Activated T-cell treated with anti-CD3 and anti-CD28 coated beads, Interleukin-2, amount 50 U/mL, for 72 hours (primary cell): ENCODE results near the gene TBC1D21. TPM values are rescaled to one million over a fixed set of nuclear protein-coding genes. Genes with fewer than 3 reads are reported as not detected.

Experiments used
- ATAC-seq, 2 donors: fragments of 150-1000 bp; cut with Tn5 transposase; replicated peaks in 1 of 2; 2 replicates each; pipeline ENCODE4 v1.10.0; 2021; ENCODE audit warnings: moderate library complexity in 2 of 2, mild to moderate bottlenecking in 1 of 2
- DNase-seq, 2 donors: peaks; one replicate each; pipeline ENCODE4 v3.0.0; 2021 to 2022; ENCODE audit warnings: mixed read lengths in 1 of 2
- H3K27ac Mint-ChIP-seq: one replicate; pipeline ENCODE4 v1.8.0; 2022; ENCODE audit warnings: mild to moderate bottlenecking, moderate library complexity, mixed read lengths
- H3K27me3 Mint-ChIP-seq: one replicate; pipeline ENCODE4 v1.8.0; 2022; ENCODE audit warnings: low read depth, mixed read lengths
- H3K36me3 Mint-ChIP-seq, 2 donors: one replicate each; pipeline ENCODE4 v1.8.0; 2022; ENCODE audit warnings: mixed read lengths in 2 of 2, mild to moderate bottlenecking in 1 of 2; ENCODE audit not compliant: insufficient read depth in 2 of 2
- H3K4me1 Mint-ChIP-seq: one replicate; pipeline ENCODE4 v1.8.0; 2022; ENCODE audit warnings: low read depth, mixed read lengths
- H3K4me3 Mint-ChIP-seq, 2 donors: one replicate each; pipeline ENCODE4 v1.8.0; 2022; ENCODE audit warnings: mild to moderate bottlenecking in 2 of 2, mixed read lengths in 2 of 2, moderate library complexity in 2 of 2
- H3K9me3 Mint-ChIP-seq, 2 donors: one replicate each; pipeline ENCODE4 v1.8.0; 2022; ENCODE audit warnings: mixed read lengths in 2 of 2
- total RNA-seq, 2 donors: library from RNA; stranded (reverse); gene quantifications; one replicate each; pipeline ENCODE4 v1.2.3, GENCODE V29; 2022

Gene TBC1D21
- total RNA-seq, 2 donors from 2014 or later = not detected

- H3K4me3 Mint-ChIP-seq = peak within 1 kb of the TSS; percentile 67 to 81
- peak within 1 kb of the TSS; percentile 27 for H3K27ac Mint-ChIP-seq
- no peaks in the 10 kb centered on the region for H3K36me3 Mint-ChIP-seq
- H3K27me3 Mint-ChIP-seq = peaks cover 5% of the 10 kb centered on the region
- ATAC-seq (no peak), DNase-seq (no peak)
- peaks cover 39% of the 10 kb centered on the region for H3K4me1 Mint-ChIP-seq
- H3K9me3 Mint-ChIP-seq = no peaks in the 10 kb centered on the region
These were observed 53.0 kb downstream of the TBC1D21 start, which contains the start of gene LOXL1 for GRCh38 chr15:73926219-73927002. LOXL1 (plus strand) TSS chr15:73926462; CDS start chr15:73926784, 322 bp downstream.

GRCh38 chr15:73927003-73927475, 53.7 kb downstream of the TBC1D21 start:
- peaks cover 5% of the 10 kb centered on the region for H3K27me3 Mint-ChIP-seq
- no peaks in the 10 kb centered on the region for H3K9me3 Mint-ChIP-seq
- no peaks in the 10 kb centered on the region for H3K36me3 Mint-ChIP-seq
- H3K4me3 Mint-ChIP-seq = peak overlapping the region; percentile 69 to 81
- peak; percentile 40 to 43 for ATAC-seq
- peaks cover 34% of the 10 kb centered on the region for H3K4me1 Mint-ChIP-seq
- DNase-seq = peak; percentile 58 to 61
- H3K27ac Mint-ChIP-seq = no peak overlapping the region

- Mint-ChIP-seq H3K4me1 (peaks cover 34% of the 10 kb centered on the region), H3K9me3 (no peaks in the 10 kb centered on the region), H3K36me3 (no peaks in the 10 kb centered on the region), H3K27ac (no peak overlapping the region), H3K27me3 (peaks cover 5% of the 10 kb centered on the region), H3K4me3 (peak overlapping the region; percentile 73 to 81)
- DNase-seq (peak; percentile 85 to 89), ATAC-seq (peak; percentile 88 to 89)
These were observed 54.3 kb downstream of the TBC1D21 start for GRCh38 chr15:73927476-73928240.

- ATAC-seq (peak in 1 of 2 donors; percentile 1), DNase-seq (no peak)
- Mint-ChIP-seq H3K9me3 (no peaks in the 10 kb centered on the region), H3K27me3 (peaks cover 5% of the 10 kb centered on the region), H3K4me1 (peaks cover 32% of the 10 kb centered on the region), H3K36me3 (no peaks in the 10 kb centered on the region), H3K27ac (no peak overlapping the region), H3K4me3 (peak overlapping the region; percentile 73 to 81)
These were observed 54.8 kb downstream of the TBC1D21 start for GRCh38 chr15:73928241-73928579.

GRCh38 chr15:73928971-73929627, 55.7 kb downstream of the TBC1D21 start:
- no peak for ATAC-seq
- DNase-seq = no peak
- Mint-ChIP-seq H3K9me3 (no peaks in the 10 kb centered on the region), H3K36me3 (no peaks in the 10 kb centered on the region), H3K27ac (no peak overlapping the region), H3K4me1 (peaks cover 23% of the 10 kb centered on the region), H3K27me3 (peaks cover 5% of the 10 kb centered on the region), H3K4me3 (peak overlapping the region in 1 of 2 donors; percentile 63)

- Mint-ChIP-seq H3K36me3 (no peaks in the 10 kb centered on the region), H3K9me3 (no peaks in the 10 kb centered on the region), H3K4me1 (peaks cover 13% of the 10 kb centered on the region), H3K27ac (no peak overlapping the region), H3K4me3 (no peak overlapping the region), H3K27me3 (peaks cover 5% of the 10 kb centered on the region)
- DNase-seq = no peak
- ATAC-seq = no peak
These were observed 57.0 kb downstream of the TBC1D21 start for GRCh38 chr15:73930371-73930770.

GRCh38 chr15:73930790-73931281, 57.5 kb downstream of the TBC1D21 start:
- peaks cover 1% of the 10 kb centered on the region for H3K27me3 Mint-ChIP-seq
- H3K4me1 Mint-ChIP-seq = peaks cover 9% of the 10 kb centered on the region
- ATAC-seq = no peak
- H3K9me3 Mint-ChIP-seq = no peaks in the 10 kb centered on the region
- DNase-seq = no peak
- H3K36me3 Mint-ChIP-seq = no peaks in the 10 kb centered on the region
- H3K27ac Mint-ChIP-seq = no peak overlapping the region
- no peak overlapping the region for H3K4me3 Mint-ChIP-seq

GRCh38 chr15:73931441-73931840, 58.1 kb downstream of the TBC1D21 start:
- no peaks in the 10 kb centered on the region for H3K9me3 Mint-ChIP-seq
- H3K27ac Mint-ChIP-seq = no peak overlapping the region

GRCh38 chr15:73932381-73933191, 59.2 kb downstream of the TBC1D21 start:
- ATAC-seq (no peak), DNase-seq (no peak)
- no peak overlapping the region for H3K27ac Mint-ChIP-seq
- peaks cover 7% of the 10 kb centered on the region for H3K4me1 Mint-ChIP-seq
- H3K36me3 Mint-ChIP-seq = no peaks in the 10 kb centered on the region
- no peak overlapping the region for H3K4me3 Mint-ChIP-seq
- H3K27me3 Mint-ChIP-seq = no peaks in the 10 kb centered on the region
- H3K9me3 Mint-ChIP-seq = no peaks in the 10 kb centered on the region

More at GRCh38 chr15:73931441-73931840, 58.1 kb downstream of the TBC1D21 start:
- DNase-seq (no peak), ATAC-seq (no peak)
- H3K36me3 Mint-ChIP-seq = no peaks in the 10 kb centered on the region
- peaks cover 7% of the 10 kb centered on the region for H3K4me1 Mint-ChIP-seq
- no peaks in the 10 kb centered on the region for H3K27me3 Mint-ChIP-seq
- no peak overlapping the region for H3K4me3 Mint-ChIP-seq

- no peaks in the 10 kb centered on the region for H3K4me1 Mint-ChIP-seq
- no peak overlapping the region for H3K4me3 Mint-ChIP-seq
- DNase-seq = no peak
- no peaks in the 10 kb centered on the region for H3K36me3 Mint-ChIP-seq
- H3K27ac Mint-ChIP-seq = no peak overlapping the region
- no peaks in the 10 kb centered on the region for H3K9me3 Mint-ChIP-seq
- H3K27me3 Mint-ChIP-seq = no peaks in the 10 kb centered on the region
- no peak for ATAC-seq
These were observed 60.9 kb downstream of the TBC1D21 start for GRCh38 chr15:73934281-73934680.

- ATAC-seq = no peak
- no peaks in the 10 kb centered on the region for H3K4me1 Mint-ChIP-seq
These were observed 62.2 kb downstream of the TBC1D21 start for GRCh38 chr15:73935547-73935946.

GRCh38 chr15:73936181-73936580, 62.8 kb downstream of the TBC1D21 start:
- H3K9me3 Mint-ChIP-seq = no peaks in the 10 kb centered on the region

More at GRCh38 chr15:73935547-73935946, 62.2 kb downstream of the TBC1D21 start:
- Mint-ChIP-seq H3K4me3 (no peak overlapping the region), H3K27ac (no peak overlapping the region), H3K9me3 (no peaks in the 10 kb centered on the region), H3K27me3 (no peaks in the 10 kb centered on the region), H3K36me3 (no peaks in the 10 kb centered on the region)
- DNase-seq = no peak

More at GRCh38 chr15:73936181-73936580, 62.8 kb downstream of the TBC1D21 start:
- no peaks in the 10 kb centered on the region for H3K4me1 Mint-ChIP-seq
- no peak overlapping the region for H3K4me3 Mint-ChIP-seq
- H3K36me3 Mint-ChIP-seq = no peaks in the 10 kb centered on the region
- ATAC-seq = no peak
- DNase-seq = no peak
- H3K27me3 Mint-ChIP-seq = no peaks in the 10 kb centered on the region
- H3K27ac Mint-ChIP-seq = no peak overlapping the region
